BJ (cell line): Measurements from ENCODE around the gene GABRR2. TPM values are rescaled to one million over a fixed set of nuclear protein-coding genes. Genes with fewer than 3 reads are reported as not detected.

Experiments
- CTCF ChIA-PET: fragments of 350-600 bp; formaldehyde crosslinking; extraction: SDS; loops from one replicate; lab custom pipeline; 2021; ENCODE audit warnings: antibody characterized with exemption, inconsistent platforms; lab: Yijun Ruan, JAX
- POLR2A ChIA-PET: fragments of 300-600 bp; sonication (Branson Sonifier 250); formaldehyde crosslinking; extraction: SDS; loops from one replicate; lab custom pipeline; 2021; ENCODE audit warnings: antibody characterized with exemption; lab: Charles Lee
- DNase-seq: peaks from one replicate; pipeline ENCODE4 v3.0.0-alpha.2; 2011; ENCODE audit warnings: low read depth
- H3K27me3 ChIP-seq: 2 replicates; pipeline ENCODE4 v1.6.0; 2011; ENCODE audit warnings: low read length; ENCODE audit not compliant: control insufficient read depth, insufficient read depth
- H3K36me3 ChIP-seq: 2 replicates; pipeline ENCODE4 v1.5.1; 2011; ENCODE audit warnings: low read length; ENCODE audit not compliant: control insufficient read depth, insufficient read depth
- H3K4me3 ChIP-seq: 2 replicates; pipeline ENCODE4 v1.5.1; 2011; ENCODE audit warnings: low read depth, mild to moderate bottlenecking, control low read depth, low read length
- CTCF ChIP-seq: IDR thresholded peaks from 2 replicates; pipeline ENCODE4 v1.5.1; 2011; ENCODE audit warnings: low read depth, mild to moderate bottlenecking, control low read depth, inconsistent platforms, low read length, moderate library complexity; ENCODE audit not compliant: insufficient read depth
- polyA plus RNA-seq: library from polyadenylated mRNA; depleted of rRNA; stranded (reverse); fragments of >200 nt; gene quantifications from 2 replicates; pipeline ENCODE4 v1.2.3, GENCODE V29; 2011

GABRR2 gene
- polyA plus RNA-seq, 1 experiment, result 0.31 TPM

- DNase-seq, result no peak
- Histone ChIP-seq H3K4me3 (no peak overlapping the region), H3K27me3 (no peaks in the 10 kb centered on the region), H3K36me3 (0 out of 2 replicates have a peak, but pooled peaks cover 2% of the 10 kb centered on the region)
- POLR2A ChIA-PET, result interaction anchor here (0.5 kb wide), 1 partner anchor 15 kb away, joined by 10 read pairs; no protein-coding TSS in a partner anchor
- CTCF ChIA-PET, result no interaction called here
- TF ChIP-seq CTCF, result no peak
Observed at GRCh38 chr6:89330910-89331309, 15.8 kb upstream of the GABRR2 start.

- DNase-seq, result no peak
- H3K36me3 ChIP-seq, result 0 out of 2 replicates have a peak, but pooled peaks cover 2% of the 10 kb centered on the region
- H3K4me3 ChIP-seq, result no peak overlapping the region
- ChIA-PET CTCF (interaction anchor here (0.6 kb wide), 1 partner anchor 470 kb away, joined by 3 read pairs; no protein-coding TSS in a partner anchor), POLR2A (no interaction called here)
- no peaks in the 10 kb centered on the region for H3K27me3 ChIP-seq
- TF ChIP-seq CTCF, result no peak
Observed at GRCh38 chr6:89328976-89329375, 13.9 kb upstream of the GABRR2 start.

GRCh38 chr6:89324304-89324703 lies 9.2 kb upstream of the GABRR2 start:
- ChIA-PET POLR2A (no interaction called here), CTCF (interaction anchor here (3.0 kb wide), 1 partner anchor 13 kb away, joined by 6 read pairs; no protein-coding TSS in a partner anchor)
- H3K27me3 ChIP-seq, result no peaks in the 10 kb centered on the region
- H3K36me3 ChIP-seq, result 0 out of 2 replicates have a peak, but pooled peaks cover 2% of the 10 kb centered on the region
- H3K4me3 ChIP-seq, result no peak overlapping the region
- no peak for TF ChIP-seq CTCF
- no peak for DNase-seq

GRCh38 chr6:89323511-89323971 lies 8.4 kb upstream of the GABRR2 start:
- Histone ChIP-seq H3K27me3 (no peaks in the 10 kb centered on the region), H3K36me3 (0 out of 2 replicates have a peak, but pooled peaks cover 2% of the 10 kb centered on the region), H3K4me3 (no peak overlapping the region)
- ChIA-PET CTCF (interaction anchor here (1.1 to 3.0 kb wide), 2 partner anchors 12 to 15 kb away, joined by 3 to 6 read pairs; no protein-coding TSS in a partner anchor), POLR2A (interaction anchor here (0.6 kb wide), 1 partner anchor 53 kb away, joined by 5 read pairs; no protein-coding TSS in a partner anchor)
- no peak for DNase-seq
- no peak for TF ChIP-seq CTCF

- Histone ChIP-seq H3K27me3 (no peaks in the 10 kb centered on the region), H3K36me3 (no peaks in the 10 kb centered on the region), H3K4me3 (no peak overlapping the region)
- DNase-seq, result no peak
- ChIA-PET POLR2A (no interaction called here), CTCF (interaction anchor here (0.9 to 1.3 kb wide), 3 partner anchors 10 to 89 kb away, joined by 3 to 4 read pairs (median 4); no protein-coding TSS in a partner anchor)
- no peak for TF ChIP-seq CTCF
Observed at GRCh38 chr6:89321131-89321970, 6.3 kb upstream of the GABRR2 start.
